Measurements from ENCODE around the gene CHRNA5.

DNA sequence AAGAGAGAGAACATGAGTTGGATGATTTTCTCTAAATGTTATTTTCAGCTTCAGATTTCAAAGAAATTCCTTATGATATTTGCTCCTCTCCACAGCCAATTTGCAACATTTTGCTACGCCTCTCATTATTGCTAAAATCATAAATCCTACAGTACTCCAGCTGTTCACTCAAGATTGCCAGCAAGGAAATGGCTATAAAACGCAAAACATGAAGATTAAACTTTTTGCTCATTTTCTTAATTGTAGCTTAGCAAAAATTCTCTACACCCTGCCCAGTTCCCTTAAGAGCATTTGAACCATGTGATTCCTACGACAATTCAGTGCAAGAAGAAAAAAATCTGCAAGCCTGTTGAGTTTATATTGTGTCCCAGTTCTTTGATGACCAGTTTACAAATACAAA lies 48.7 kb downstream of the CHRNA5 start:
- no peak for TF ChIP-seq ZNF274 (IDR thresholded peaks at IDR 0.05; ENCODE audit: low read depth, low read length)
- TF ChIP-seq YY1 (IDR thresholded peaks at IDR 0.05; ENCODE audit: insufficient read depth, insufficient read length) = no peak
- no peak for TF ChIP-seq SUZ12 (IDR thresholded peaks at IDR 0.05; ENCODE audit: extremely low read depth, insufficient read depth, insufficient read length)
